Neuronal stem cell (in vitro differentiated cells): ENCODE measurements around the gene ENG.

Experiments
- DNase-seq: peaks from one replicate; pipeline ENCODE4 v3.0.0-alpha.2; 2013; ENCODE audit warnings: low spot score
- H2AFZ ChIP-seq: one replicate; pipeline ENCODE4 v1.6.1; 2013; ENCODE audit warnings: mild to moderate bottlenecking, low read length, inconsistent platforms
- H2AK5ac ChIP-seq: 2 replicates; pipeline ENCODE4 v1.6.1; 2013; ENCODE audit warnings: low read depth, mild to moderate bottlenecking, inconsistent platforms, low read length, moderate library complexity, mixed read lengths
- H2BK120ac ChIP-seq: 2 replicates; pipeline ENCODE4 v1.6.1; 2013; ENCODE audit warnings: low read depth, mild to moderate bottlenecking, inconsistent platforms, low read length, moderate library complexity, mixed read lengths
- H2BK12ac ChIP-seq: one replicate; pipeline ENCODE4 v1.6.1; 2013; ENCODE audit warnings: low read length, inconsistent platforms
- H2BK15ac ChIP-seq: 2 replicates; pipeline ENCODE4 v1.6.1; 2013; ENCODE audit warnings: mild to moderate bottlenecking, low read length, inconsistent platforms, mixed read lengths
- H2BK5ac ChIP-seq: one replicate; pipeline ENCODE4 v1.6.1; 2013; ENCODE audit warnings: inconsistent platforms, mild to moderate bottlenecking, low read length, moderate library complexity
- H3K14ac ChIP-seq: one replicate; pipeline ENCODE4 v1.6.1; 2013; ENCODE audit warnings: low read length, inconsistent platforms
- H3K18ac ChIP-seq: 2 replicates; pipeline ENCODE4 v1.6.1; 2013; ENCODE audit warnings: low read length, inconsistent platforms
- H3K23ac ChIP-seq: 2 replicates; pipeline ENCODE4 v1.6.1; 2013; ENCODE audit warnings: low read depth, mild to moderate bottlenecking, mixed read lengths, low read length, inconsistent platforms; ENCODE audit not compliant: poor library complexity
- H3K27ac ChIP-seq: replicated peaks from 3 replicates; pipeline ENCODE4 v1.5.1; 2013; ENCODE audit warnings: low read length, inconsistent platforms
- H3K27me3 ChIP-seq, 3 experiments: 2 replicates each; pipeline ENCODE4 v1.6.1; 2013; ENCODE audit warnings: low read length in 3 of 3, mild to moderate bottlenecking in 2 of 3, inconsistent platforms in 1 of 3, low read depth in 1 of 3, mixed read lengths in 1 of 3, moderate library complexity in 1 of 3; ENCODE audit not compliant: control insufficient read depth in 3 of 3, insufficient read depth in 3 of 3
- H3K36me3 ChIP-seq, 2 donors: replicated peaks in 1 of 2; 2 replicates each; pipeline ENCODE4 v1.6.1; 2013; ENCODE audit warnings: low read length in 2 of 2; ENCODE audit not compliant: control insufficient read depth in 2 of 2, insufficient read depth in 2 of 2
- H3K4ac ChIP-seq: 2 replicates; pipeline ENCODE4 v1.6.1; 2013; ENCODE audit warnings: inconsistent platforms, mild to moderate bottlenecking, low read length, moderate library complexity
- H3K4me1 ChIP-seq, 2 donors: 1 replicate in 1 of 2; 2 replicates in 1 of 2; pipeline ENCODE4 v1.6.1; 2013; ENCODE audit warnings: low read length in 2 of 2, low read depth in 1 of 2; ENCODE audit not compliant: control insufficient read depth in 2 of 2, insufficient read depth in 1 of 2
- H3K4me2 ChIP-seq: one replicate; pipeline ENCODE4 v1.6.1; 2013; ENCODE audit warnings: mild to moderate bottlenecking, low read length, inconsistent platforms; ENCODE audit not compliant: insufficient read depth, poor library complexity, severe bottlenecking
- H3K4me3 ChIP-seq, 2 donors: 2 replicates each; pipeline ENCODE4 v1.5.1; 2013; ENCODE audit warnings: low read length in 2 of 2, mild to moderate bottlenecking in 2 of 2, inconsistent platforms in 1 of 2, moderate library complexity in 1 of 2
- H3K79me1 ChIP-seq: one replicate; pipeline ENCODE4 v1.6.1; 2013; ENCODE audit warnings: low read depth, mild to moderate bottlenecking, inconsistent platforms, low read length, moderate library complexity
- H3K9ac ChIP-seq: one replicate; pipeline ENCODE4 v1.6.1; 2013; ENCODE audit warnings: mild to moderate bottlenecking, low read depth, low read length, inconsistent platforms; ENCODE audit not compliant: poor library complexity
- H3K9me3 ChIP-seq, 2 donors: replicated peaks in 1 of 2; 2 replicates each; pipeline versions ENCODE3 to v1.6.1; 2013; ENCODE audit warnings: low read length in 2 of 2, mild to moderate bottlenecking in 2 of 2, inconsistent platforms in 1 of 2, low read depth in 1 of 2, mixed read lengths in 1 of 2, moderate library complexity in 1 of 2; ENCODE audit not compliant: control insufficient read depth in 2 of 2, insufficient read depth in 1 of 2
- H4K8ac ChIP-seq: one replicate; pipeline ENCODE4 v1.6.1; 2013; ENCODE audit warnings: low read depth, mild to moderate bottlenecking, inconsistent platforms, low read length, moderate library complexity
- H4K91ac ChIP-seq: one replicate; pipeline ENCODE4 v1.6.1; 2013; ENCODE audit warnings: low read length, low read depth, mild to moderate bottlenecking, inconsistent platforms; ENCODE audit not compliant: poor library complexity
- WGBS, 2 donors: extraction: QIAGEN DNeasy Blood & Tissue Kit; methylation state at CpG; one replicate each; pipeline ENCODE4 v1.1.7; 2013; ENCODE audit warnings: missing lambda C conversion rate in 2 of 2, mixed read lengths in 1 of 2; ENCODE audit not compliant: insufficient read length in 2 of 2, insufficient replicate concordance in 1 of 2; ENCODE audit errors: extremely low coverage in 2 of 2; 5-methylcytosine and 5-hydroxymethylcytosine counted together

ENG gene

GRCh38 chr9:127791085-127791484, 63.4 kb downstream of the ENG start:
- no peaks in the 10 kb centered on the region for H3K9me3 ChIP-seq
- no peak overlapping the region for H2AFZ ChIP-seq
- WGBS, 2 donors, result no CpG with 5 or more reads among the region's 4 CpGs

DNA sequence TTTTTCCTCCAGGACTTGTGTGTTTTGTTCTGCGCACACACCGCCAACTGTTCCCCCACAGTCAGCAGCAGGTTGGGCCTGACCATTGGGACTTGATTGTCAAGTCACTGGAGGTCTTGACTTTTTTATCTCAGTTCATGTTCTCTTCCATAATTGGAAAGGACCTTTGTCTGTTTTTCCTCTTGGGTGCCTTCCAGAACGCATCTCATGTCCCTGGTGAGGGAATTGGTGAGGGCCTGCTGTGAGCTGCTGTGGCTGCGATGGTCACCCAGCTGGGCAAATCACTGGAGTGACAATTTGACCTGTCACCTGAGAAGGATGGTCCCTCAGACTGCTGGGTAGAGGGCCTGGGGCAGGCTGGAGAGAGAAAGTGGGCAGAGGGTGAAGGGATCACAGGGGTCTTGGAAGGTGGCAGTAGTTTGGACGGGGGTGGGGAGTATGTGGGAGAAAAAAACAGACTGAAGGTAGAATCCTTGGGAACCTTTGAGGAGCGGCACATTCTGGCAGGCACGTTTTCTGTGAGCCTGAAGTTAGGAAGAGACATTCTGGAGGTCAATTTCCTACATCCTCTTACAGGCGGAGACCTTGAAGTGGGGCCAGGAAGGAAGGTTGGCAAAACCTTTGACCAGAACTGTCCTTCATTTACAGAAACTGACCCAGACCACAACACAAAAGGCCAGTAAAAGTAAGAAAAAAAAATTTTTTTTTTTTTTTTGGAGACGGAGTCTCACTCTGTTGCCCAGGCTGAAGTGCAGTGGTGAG, 64.2 kb downstream of the ENG start:
- no peak overlapping the region for H3K27ac ChIP-seq
- H4K91ac ChIP-seq, result no peak overlapping the region
- no peak overlapping the region for H2AK5ac ChIP-seq
- H2BK15ac ChIP-seq, result no peak overlapping the region
- no peak overlapping the region for H3K14ac ChIP-seq
- no peak overlapping the region for H2AFZ ChIP-seq
- H3K36me3 ChIP-seq, result peaks cover 41 to 70% of the 10 kb centered on the region in 2 donors
- H2BK120ac ChIP-seq, result no peak overlapping the region
- H4K8ac ChIP-seq, result no peak overlapping the region
- H3K79me1 ChIP-seq, result peaks cover 10% of the 10 kb centered on the region
- H2BK5ac ChIP-seq, result no peak overlapping the region
- no peak overlapping the region for H3K4me3 ChIP-seq
- no peak overlapping the region for H3K9ac ChIP-seq
- no peak overlapping the region for H3K4ac ChIP-seq
- no peaks in the 10 kb centered on the region for H3K9me3 ChIP-seq
- WGBS, 2 donors, result no CpG with 5 or more reads among the region's 9 CpGs
- no peak overlapping the region for H3K18ac ChIP-seq
- no peak for DNase-seq
- no peak overlapping the region for H3K4me2 ChIP-seq
- peaks cover 0 to 2% of the 10 kb centered on the region in 2 donors for H3K4me1 ChIP-seq
- no peak overlapping the region for H2BK12ac ChIP-seq
- no peak overlapping the region for H3K23ac ChIP-seq
- H3K27me3 ChIP-seq, result no peaks in the 10 kb centered on the region

More at GRCh38 chr9:127791085-127791484, 63.4 kb downstream of the ENG start:
- Histone ChIP-seq H3K4me3 (no peak overlapping the region), H3K27me3 (no peaks in the 10 kb centered on the region), H3K14ac (no peak overlapping the region), H2BK5ac (no peak overlapping the region), H4K8ac (no peak overlapping the region), H3K9ac (no peak overlapping the region), H3K36me3 (peaks cover 41 to 70% of the 10 kb centered on the region in 2 donors), H2BK12ac (no peak overlapping the region), H3K4me1 (peaks cover 0 to 2% of the 10 kb centered on the region in 2 donors), H2BK120ac (no peak overlapping the region), H3K18ac (no peak overlapping the region), H3K4ac (no peak overlapping the region), H3K27ac (no peak overlapping the region), H2AK5ac (no peak overlapping the region), H3K4me2 (no peak overlapping the region), H3K23ac (no peak overlapping the region), H2BK15ac (no peak overlapping the region), H3K79me1 (peaks cover 10% of the 10 kb centered on the region), H4K91ac (no peak overlapping the region)
- no peak for DNase-seq

DNA sequence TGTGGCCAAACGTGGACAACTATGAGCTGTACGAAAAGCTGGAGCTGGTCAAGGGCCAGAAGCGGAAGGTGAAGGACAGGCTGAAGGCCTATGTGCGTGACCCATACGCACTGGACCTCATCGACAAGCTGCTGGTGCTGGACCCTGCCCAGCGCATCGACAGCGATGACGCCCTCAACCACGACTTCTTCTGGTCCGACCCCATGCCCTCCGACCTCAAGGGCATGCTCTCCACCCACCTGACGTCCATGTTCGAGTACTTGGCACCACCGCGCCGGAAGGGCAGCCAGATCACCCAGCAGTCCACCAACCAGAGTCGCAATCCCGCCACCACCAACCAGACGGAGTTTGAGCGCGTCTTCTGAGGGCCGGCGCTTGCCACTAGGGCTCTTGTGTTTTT, 65.3 kb downstream of the ENG start:
- Histone ChIP-seq H3K4ac (no peak overlapping the region), H3K9ac (no peak overlapping the region), H2BK12ac (no peak overlapping the region), H3K4me1 (peaks cover 2 to 3% of the 10 kb centered on the region in 2 donors), H2AFZ (no peak overlapping the region), H3K79me1 (peaks cover 10% of the 10 kb centered on the region), H3K23ac (peak overlapping the region; percentile 8), H2BK5ac (no peak overlapping the region), H3K14ac (no peak overlapping the region), H4K91ac (no peak overlapping the region), H3K4me3 (peak overlapping the region in 1 of 2 donors; percentile 42), H3K4me2 (no peak overlapping the region), H2BK120ac (no peak overlapping the region), H3K27me3 (no peaks in the 10 kb centered on the region), H2AK5ac (no peak overlapping the region), H3K9me3 (no peaks in the 10 kb centered on the region), H2BK15ac (no peak overlapping the region), H3K27ac (no peak overlapping the region), H4K8ac (no peak overlapping the region), H3K18ac (no peak overlapping the region), H3K36me3 (peaks cover 41 to 70% of the 10 kb centered on the region in 2 donors)
- WGBS, 2 donors, result no CpG with 5 or more reads among the region's 25 CpGs
- no peak for DNase-seq

DNA sequence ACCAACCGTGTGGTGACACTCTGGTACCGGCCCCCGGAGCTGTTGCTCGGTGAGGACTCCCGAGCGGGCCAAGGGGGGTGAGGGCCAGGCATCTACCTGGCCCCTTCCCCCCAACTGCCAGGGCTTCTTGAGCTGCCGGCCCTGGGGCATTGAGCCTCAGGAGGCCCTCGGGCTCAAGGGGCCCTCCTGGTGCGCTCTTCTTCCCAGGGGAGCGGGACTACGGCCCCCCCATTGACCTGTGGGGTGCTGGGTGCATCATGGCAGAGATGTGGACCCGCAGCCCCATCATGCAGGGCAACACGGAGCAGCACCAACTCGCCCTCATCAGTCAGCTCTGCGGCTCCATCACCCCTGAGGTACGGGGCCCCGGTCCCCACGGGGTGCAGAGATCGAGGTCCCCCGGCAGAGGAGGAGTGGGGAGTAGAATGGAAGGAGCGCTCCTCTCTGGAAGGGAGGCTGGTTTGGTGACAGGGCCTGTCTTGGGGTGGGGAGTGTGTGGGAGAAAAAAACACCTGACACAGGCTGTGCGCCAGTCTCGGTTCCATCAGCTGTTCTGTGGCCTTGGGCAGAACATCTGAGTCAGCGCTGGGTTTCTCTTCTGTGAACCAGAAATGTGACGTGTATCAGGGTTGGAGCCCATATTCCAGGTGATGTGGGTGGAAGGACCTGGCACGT, 66.0 kb downstream of the ENG start:
- Histone ChIP-seq H3K4ac (no peak overlapping the region), H3K23ac (no peak overlapping the region), H3K36me3 (peaks cover 41 to 66% of the 10 kb centered on the region in 2 donors), H2BK120ac (no peak overlapping the region), H4K91ac (no peak overlapping the region), H3K4me3 (no peak overlapping the region), H3K27me3 (no peaks in the 10 kb centered on the region), H2BK12ac (no peak overlapping the region), H3K4me2 (no peak overlapping the region), H4K8ac (no peak overlapping the region), H3K27ac (no peak overlapping the region), H2BK5ac (no peak overlapping the region), H3K4me1 (peaks cover 3 to 4% of the 10 kb centered on the region in 2 donors), H2BK15ac (no peak overlapping the region), H3K18ac (no peak overlapping the region), H2AK5ac (no peak overlapping the region), H3K9me3 (no peaks in the 10 kb centered on the region), H3K14ac (no peak overlapping the region), H3K9ac (no peak overlapping the region), H3K79me1 (peaks cover 10% of the 10 kb centered on the region), H2AFZ (no peak overlapping the region)
- no peak for DNase-seq
- WGBS, 2 donors, result no CpG with 5 or more reads among the region's 26 CpGs
